Erythroblast (primary cell): ENCODE results near the gene JMJD6.

Experiments
- GATA1 ChIP-seq: IDR thresholded peaks from 2 replicates; pipeline ENCODE4 v1.6.1; 2011; ENCODE audit warnings: low read depth, mild to moderate bottlenecking, control low read depth, low read length, moderate library complexity
- POLR2A ChIP-seq: IDR thresholded peaks from 2 replicates; pipeline ENCODE4 v1.6.1; 2011; ENCODE audit warnings: mild to moderate bottlenecking, low read length

GRCh38 chr17:76689859-76690258, 36.5 kb downstream of the JMJD6 start:
- TF ChIP-seq POLR2A = no peak
- TF ChIP-seq GATA1 = no peak
